C1 segment of cervical spinal cord (tissue), 14 donors: ENCODE measurements around the gene VSIR.

ENCODE experiments used
- DNase-seq, 14 donors: peaks; one replicate each; lab custom pipeline; 2025; lab: John Stamatoyannopoulos, UW

Gene VSIR

DNA sequence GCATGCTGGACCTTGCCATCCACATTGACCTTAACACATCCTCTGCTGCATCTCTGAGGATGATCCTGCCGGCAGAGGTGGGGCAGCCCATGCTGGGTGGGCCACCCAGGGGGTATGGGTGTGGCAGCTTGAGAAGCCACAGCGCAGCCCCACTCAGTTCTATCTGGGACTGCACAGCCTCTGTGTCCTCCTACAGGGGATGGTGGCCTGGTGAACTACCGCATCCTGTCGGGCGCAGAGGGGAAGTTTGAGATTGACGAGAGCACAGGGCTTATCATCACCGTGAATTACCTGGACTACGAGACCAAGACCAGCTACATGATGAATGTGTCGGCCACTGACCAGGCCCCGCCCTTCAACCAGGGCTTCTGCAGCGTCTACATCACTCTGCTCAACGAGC is 41.5 kb downstream of the VSIR start:
- no peak for DNase-seq

DNA sequence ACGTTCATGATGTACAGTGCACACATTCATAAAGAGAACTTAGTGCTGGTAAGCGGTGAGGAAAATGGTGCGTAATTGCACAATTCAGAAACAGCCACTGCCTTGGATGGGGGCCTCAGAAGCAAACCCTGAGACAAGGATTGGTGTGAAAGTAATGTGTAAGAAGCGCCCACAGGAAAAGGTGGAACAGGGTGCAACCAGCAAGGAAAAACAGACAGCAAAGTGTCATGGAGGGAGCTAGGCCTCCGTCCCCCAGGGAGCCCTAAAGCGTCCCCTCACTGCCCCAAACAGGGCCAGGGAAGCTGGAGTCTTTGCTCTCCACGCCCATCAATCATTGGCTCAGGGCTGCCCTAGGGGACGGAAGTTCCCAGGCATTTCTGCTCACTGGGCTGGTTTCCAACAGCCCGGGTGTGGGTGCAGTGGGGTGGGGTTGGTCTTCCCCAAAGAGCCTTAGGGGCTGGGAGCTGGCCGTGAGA is 44.1 kb downstream of the VSIR start:
- DNase-seq = peak in 1 of 14 donors; percentile 47

DNA sequence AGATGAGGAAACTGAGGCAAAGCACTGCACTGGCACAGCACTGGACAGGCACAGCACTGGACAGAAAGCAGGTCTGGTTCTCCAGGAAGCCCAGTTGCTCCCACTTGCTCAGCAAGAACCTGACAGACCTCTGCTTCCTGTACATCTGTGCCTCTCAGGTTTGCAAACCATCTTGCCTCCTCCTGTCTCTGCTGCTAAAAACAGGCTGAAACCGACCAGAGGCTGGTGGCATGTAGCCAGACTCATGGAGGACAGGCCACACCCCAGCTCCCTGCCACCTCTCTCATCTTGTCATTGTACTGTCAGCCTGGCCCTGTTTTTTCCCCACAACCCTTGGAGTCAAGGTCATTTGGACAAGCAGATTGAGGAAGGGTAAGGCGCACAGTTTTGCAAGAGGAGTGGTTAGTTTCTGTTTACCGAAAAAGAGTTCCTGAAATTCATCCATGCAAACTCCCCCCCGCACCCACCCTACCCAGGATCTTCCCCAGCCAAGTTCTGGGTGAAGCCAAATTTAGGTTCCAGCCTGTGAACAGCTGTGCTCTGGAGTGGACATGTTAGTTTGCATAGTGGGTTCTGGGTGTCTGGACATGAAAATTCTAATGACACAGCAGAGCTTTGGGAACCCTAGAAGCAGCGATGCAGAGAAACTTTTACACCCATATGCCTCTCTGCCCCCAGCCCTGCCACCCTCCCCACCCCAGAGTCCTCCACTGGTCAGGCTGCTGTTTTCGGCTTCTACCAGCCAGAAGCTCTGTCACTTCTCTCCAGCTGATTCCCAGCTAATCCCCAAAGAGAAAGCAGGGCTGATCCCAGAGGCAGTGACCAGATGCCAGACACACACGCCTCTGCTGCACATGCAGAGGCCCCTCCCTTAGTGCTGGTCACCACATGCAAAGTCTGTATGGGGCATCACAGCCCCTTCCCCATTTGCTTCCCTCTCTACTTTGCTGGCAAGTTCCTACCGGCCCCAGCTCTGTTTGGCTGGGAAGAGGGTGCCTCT is 45.3 kb downstream of the VSIR start:
- DNase-seq = peak in 3 of 14 donors; percentile 17 to 58 (median 31)

DNA sequence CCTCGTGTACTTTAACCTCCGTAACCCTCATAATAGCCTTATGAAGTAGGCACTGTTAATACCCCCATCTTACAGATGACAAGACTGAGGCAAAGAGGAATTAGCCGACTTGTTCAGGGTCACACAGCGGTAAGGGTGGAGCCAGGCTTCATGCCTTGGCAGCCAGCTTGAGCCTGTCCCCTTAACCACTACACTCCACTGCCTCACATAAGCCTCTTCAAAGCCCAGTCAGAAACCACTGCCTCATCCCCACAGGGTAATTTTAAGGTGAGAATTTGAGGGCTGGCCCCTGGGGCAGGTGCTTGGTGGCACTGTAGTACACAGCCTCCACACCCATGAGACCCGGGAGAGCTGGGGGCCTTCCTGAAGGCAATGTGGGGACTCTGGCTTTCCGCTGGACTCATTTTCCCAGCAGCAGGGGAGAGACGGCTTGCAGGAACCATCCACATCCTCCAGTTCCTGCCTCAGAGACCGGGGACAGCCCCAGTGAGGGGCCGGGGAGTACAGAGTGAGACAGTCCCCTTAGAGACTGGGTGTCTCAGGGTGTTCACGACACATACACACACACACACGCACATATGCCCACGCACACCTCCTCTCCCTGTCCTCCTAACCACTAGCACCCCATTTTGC is 46.1 kb downstream of the VSIR start:
- no peak for DNase-seq

DNA sequence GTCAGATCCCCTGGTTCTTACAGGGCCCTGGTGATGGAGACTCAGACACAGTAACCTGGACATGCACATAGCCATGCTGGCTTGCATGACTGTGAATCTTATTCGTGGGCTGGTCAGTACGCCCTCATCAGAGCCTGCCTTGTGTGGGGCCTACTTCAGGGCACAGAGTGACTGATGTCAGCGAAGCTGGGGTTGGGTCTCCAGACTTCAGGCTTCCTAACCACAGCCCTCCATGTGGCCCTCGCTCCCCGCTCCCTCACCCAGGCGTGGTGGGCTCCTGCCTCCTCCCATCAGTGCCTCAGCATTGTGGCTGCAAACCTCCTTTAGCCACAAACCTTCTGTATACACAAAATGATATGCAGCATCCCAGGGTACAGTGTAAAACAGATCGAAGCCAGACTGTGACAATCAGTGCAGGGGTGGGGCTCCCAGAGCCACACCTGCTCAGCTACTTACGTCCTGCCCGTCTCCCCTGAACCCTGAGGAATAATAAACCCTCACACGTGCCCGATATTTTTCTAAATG is 46.7 kb downstream of the VSIR start:
- DNase-seq = no peak

DNA sequence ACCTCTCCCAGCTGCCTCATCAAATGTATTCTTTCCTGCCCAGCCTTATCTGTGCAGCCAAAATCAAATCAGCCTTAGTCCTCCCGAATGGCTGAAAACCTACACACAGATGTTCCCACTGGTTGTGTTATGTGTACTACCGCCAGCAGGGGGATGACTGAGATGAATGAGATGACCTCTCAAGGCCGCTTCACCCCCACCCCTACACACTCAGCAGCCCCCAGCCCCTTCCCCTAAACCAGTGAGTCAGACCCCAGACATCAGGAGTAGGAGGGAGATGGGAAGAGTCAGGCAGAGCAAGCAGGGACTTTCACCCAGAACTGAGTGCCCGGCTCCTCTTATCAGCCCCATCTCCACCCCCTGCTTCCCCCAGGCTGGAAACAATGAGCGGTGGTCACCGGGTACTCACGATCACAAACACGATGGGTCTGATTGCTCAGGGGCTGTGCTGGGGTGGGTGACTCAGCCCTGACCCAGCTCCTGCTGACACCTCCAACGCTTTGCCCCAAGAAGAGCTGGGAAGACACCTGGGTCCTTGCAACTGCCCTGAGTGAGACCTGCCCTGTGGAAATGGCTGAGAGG is 47.2 kb downstream of the VSIR start:
- no peak for DNase-seq

DNA sequence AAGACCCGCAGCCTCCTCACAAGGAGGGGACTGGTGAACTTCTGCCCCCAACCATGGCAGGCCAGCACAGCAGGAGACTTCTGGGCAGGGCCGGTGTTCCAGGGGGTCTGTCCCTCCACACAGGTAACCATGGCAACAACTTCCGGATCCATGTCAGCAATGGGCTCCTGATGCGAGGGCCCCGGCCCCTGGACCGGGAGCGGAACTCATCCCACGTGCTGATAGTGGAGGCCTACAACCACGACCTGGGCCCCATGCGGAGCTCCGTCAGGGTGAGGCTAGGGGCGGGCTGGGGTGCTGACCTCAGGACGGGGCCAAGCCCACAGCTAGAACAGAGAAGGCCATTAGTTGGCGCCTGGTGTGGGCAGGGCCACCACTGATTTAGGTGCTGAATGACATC is 48.1 kb downstream of the VSIR start:
- DNase-seq = no peak

DNA sequence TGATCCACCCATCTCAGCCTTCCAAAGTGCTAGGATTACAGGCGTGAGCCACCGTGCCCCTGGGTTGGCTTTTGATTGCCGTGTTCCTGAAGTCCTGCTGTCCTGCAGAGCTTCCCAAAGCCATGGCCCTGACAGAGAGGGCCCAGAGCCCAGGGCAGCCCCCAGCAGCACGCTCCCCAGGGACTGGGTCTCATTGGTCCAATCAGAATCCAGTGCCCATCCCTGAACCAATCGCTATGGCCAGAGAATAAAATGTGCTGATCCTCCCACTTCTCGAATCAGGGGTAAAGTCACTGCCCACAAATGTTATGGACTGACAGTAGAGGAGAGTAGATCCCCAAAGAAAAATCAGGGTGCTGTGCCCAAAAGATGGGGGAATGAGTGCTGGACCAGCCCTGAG is 48.8 kb downstream of the VSIR start:
- no peak for DNase-seq

DNA sequence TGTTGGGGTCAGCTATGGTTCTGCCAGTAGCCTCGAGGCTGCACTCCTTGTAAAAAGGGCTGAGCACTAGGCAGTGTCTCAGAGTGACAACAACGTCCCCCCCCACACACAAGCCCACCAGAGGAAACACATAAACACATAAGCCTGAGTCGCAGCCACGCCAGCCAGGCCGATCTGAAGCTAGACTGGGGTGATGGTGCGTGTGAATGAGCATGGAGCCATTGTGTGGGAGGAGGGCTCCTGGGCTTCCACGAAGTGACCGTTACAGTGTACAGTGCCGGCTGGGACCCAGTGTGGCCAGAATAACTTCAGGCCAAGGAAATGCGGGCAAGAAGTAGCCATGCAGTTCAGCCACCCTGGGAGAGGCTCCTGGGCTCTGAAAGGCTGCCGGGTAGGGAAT is 50.0 kb downstream of the VSIR start:
- no peak for DNase-seq

DNA sequence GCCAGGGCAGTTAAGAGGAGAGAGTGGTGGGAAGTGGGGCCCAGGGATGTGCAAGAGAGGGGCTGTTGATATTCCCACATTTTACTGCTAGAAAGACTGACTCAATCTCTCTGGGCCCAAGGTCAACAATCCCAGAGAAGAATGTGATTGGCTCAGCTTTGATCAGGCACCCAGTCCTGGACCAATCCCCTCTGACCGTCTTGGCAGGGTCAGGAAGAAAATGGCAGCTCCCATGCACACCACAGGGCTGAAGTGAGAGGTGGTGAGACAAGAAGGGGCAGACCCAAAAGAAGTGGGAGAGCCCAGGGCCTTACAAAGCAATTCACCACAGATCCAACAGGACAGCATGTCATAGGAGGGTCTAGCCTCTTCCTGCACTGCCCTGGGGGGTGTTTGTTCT is 50.5 kb downstream of the VSIR start:
- no peak for DNase-seq

DNA sequence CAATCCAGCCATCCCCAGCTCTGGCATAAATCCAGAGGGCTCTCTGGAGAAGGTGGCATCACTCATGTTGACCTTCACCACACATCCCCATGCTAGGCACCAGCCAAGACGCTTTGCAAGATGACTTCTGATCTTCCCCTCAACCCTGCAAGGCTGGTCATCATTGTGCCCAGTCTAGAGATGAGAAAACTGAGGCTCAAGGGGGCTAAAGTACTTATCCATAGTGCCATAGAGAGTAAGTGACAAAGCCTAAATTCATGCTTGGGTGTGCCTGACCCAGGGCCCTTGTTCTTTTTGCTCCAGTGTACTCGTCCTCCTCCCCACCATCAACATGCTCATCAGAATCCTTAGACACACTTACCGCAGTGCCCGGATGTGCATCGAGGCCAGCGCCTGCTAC is 52.0 kb downstream of the VSIR start:
- DNase-seq = no peak

DNA sequence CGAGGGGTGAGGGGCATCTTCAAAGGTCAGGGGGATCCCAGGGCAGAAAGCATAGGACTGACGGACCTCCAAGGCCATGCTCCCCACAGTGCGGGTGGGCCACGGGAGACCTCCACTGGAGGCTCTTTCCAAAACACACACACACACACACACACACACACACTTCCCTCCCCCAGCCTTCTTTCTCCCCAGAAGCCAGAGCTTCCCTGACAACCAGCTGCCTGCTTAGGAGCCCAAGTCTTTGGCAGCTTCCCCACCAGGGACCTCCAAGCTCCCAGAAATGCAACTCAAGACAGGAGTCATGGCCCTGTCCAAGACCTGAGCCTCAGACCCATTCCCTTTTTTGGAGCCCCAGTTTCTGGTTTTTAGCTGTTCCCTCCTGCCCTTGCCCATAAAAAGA is 53.0 kb downstream of the VSIR start:
- peak in 3 of 14 donors; percentile 58 to 80 (median 64) for DNase-seq

DNA sequence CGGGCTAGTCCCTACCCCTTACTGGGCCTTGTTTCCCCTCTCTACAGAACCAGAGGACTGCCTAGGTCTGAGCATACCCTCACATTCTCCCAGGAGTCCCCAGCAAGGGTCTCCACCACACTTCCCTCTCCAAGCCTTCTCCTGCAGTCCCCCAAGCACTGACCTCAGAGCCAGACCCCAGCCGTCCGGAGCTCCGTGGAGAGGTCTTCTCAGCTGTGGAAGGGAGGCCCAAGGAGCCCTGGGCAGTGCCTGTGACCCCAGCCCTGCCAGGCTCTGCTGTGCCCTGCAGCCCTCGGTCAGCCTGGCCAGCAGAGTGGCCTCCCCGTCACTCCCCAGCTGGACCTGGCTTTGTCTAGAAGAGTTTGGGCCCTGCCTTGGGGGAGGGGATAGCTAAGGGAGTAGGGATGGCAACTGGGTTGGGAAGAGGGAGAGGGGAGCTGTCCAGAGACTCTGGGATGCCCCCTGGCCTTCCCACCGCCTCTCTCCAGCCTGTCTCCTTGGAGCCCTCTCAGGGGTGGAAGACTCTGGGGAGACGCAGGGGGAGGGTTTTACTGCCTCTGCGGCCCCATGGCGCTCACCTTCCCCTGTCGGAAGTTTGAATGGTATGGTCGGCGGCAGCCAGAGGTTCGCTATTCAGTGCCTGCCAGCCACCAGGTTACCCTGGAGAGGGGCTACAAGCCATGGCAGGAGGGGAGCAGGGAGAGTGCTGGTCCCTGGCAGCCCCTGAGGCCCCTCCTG is 53.7 kb downstream of the VSIR start, which contains the start of gene C10orf105:
TSS of gene C10orf105 (minus strand) at position 315 of the 738 bp plus-strand sequence. CDS start 3,441 bp downstream, outside the sequence.
- DNase-seq = peak in 9 of 14 donors; percentile 31 to 80 (median 68)

DNA sequence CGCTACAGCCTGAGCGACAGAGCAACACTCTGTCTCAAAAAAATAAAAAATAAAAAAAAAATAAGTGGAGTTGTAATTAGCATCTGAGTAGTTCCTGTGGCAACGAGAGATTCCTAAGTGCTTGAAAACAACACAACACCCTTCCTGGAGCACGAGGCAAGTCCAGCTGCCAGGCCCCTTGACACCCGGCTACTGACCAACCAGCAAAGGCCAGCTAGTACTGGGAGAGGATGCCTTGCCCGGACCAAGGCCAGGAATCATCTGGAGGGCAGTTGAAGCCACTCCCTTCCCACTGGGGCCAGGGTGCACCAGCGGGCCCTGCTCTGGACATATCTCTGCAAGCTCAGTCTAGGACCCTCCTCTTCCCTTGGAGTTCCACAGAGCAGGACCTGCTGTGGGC is 54.3 kb downstream of the VSIR start:
- peak in 8 of 14 donors; percentile 23 to 67 (median 46) for DNase-seq

DNA sequence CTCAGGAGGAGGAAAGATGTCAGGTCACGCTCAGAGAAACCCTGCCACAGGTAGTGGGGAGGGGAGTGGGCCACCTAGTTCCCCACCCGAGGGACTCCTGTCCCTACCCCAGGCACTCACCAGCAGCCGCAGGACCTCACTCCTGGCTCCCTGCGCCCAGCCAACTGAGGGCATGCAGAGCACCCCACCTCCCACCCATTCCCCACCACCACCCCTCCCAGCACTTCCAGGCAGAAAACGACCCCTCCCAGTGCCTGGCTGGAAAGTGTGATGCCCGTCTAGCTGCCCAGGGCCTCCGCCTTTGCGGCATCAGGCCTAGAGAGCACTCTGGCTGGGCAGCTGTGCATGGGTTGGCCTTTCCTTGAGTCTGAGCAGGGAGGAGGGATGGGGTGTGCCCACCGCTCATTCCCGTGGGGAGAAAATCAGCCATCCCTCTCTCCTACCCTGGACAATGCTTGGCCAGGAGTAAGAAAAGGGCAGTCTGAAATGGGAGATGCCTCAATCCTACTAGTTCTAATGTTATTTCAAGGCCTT is 55.1 kb downstream of the VSIR start:
- no peak for DNase-seq

DNA sequence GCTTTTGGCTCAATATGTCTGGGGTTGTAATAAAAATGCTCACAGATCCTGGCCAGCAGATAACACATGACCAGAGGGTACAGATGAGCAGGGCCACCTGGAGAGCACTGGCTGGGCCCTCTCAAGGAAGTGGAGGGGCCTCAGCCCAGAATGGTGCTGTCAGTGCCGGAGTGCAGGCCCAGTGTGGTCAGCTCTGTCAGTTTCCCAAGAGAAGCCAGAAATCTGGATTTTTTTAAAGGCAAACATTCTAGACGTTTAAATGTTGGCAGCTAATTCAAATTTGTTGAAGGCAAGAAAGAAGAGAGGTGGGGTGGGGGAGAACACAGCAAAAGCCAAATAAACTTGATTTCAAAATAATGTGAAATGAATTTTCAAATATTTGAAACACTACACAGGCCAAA is 55.8 kb downstream of the VSIR start:
- no peak for DNase-seq

DNA sequence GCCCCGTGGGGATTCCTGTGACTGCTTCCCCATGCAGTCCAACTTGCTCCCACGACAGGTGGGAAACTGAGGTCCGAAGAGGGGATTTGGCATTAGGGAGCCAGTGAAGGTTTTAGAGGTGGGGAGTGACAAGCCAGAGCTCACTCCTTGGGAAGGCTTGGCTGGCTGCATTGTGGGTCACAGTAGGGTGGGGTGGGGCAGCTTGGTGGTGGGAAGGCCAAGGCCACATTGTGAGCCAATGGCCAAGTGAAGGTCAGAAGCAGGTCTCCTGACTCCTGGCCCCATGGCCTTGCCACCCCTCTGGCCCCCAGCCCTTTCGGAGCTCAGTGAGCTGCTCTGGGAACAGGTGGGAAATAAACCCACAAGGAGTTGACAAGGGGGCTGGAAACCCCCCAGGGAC is 56.3 kb downstream of the VSIR start:
- DNase-seq = no peak

DNA sequence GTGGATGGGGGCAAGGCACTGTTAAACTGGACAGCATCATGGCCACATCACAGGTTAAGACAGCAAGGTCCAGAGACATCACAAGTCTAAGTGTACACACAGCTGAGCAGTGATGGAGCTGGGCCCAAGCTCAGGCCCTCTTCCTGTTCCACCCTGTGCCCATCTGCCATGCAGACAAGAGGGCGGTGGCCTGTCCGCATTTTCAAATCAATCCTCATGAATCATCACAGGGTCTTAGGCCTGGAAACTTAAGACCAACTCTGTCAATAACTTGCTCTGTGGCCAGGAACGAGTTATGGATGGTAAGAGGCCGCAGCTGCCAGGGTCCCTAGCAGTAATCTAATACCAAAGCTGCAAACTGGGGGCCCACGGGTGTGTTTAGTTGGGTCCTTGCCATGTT is 56.9 kb downstream of the VSIR start:
- no peak for DNase-seq

DNA sequence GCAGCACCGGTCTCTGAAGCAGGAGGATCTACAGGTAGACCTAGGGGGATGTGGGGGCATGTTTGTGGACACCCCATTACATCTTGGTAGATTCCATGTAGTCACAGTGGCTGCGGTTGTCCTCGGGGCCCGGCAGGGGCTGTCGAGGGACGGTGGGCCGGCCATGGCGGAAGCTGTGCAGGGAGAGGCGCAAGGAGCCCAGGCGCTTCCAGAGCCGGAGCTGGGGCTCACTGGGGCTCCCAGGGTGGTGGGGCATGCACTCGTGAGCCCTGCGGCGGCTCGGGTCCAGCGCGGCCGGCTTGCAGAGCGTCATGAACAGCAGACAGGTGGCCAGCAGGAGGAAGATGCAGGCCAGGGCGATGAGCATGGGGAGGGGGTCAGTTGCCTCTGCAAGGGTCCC is 57.5 kb downstream of the VSIR start:
- DNase-seq = no peak

DNA sequence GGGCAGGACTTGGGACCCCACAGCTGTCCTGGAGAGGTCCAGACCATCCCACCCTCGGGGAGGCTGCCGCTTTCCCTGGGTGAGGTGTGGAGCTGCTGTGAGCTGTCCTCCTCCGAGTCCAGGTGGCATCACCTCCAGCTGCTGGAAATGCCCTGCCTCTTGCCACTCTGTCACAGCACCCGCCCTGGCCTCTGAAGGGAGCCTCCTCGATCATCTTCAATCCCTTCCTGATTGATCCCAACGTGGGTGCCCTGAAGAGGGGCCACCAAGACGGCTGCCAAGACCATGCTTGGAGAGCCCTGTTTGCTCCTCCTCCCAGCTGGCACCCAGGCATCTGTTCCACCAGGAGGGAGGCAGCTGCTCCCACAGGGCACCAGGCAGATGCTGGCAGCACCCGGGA is 58.3 kb downstream of the VSIR start:
- DNase-seq = peak in 1 of 14 donors; percentile 43

DNA sequence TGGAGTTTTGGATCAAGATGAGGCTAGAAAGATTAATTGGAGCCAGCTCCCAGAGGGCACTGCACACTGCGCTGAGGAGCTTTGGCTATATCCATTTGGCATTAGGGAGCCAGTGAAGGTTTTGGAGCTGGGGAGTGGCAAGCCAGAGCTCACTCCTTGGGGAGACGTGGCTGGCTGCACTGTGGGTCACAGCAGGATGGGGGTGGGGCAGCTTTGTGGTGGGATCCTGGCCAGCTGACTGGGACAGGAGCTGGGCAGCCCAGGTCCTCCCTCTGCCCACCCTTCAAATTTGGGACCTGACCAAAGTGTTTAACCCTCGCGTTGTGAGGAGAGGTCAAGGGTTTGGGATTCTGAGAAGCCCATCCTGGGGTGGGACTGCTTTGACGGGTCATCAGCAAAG is 58.7 kb downstream of the VSIR start:
- DNase-seq = peak in 1 of 14 donors; percentile 13
